B cell (primary cell): ENCODE data around the gene KIAA0825. TPM values are rescaled to one million over a fixed set of nuclear protein-coding genes. Genes with fewer than 3 reads are reported as not detected.

Experiments
- ATAC-seq: fragments of 200-7000 bp; cut with Tn5 transposase; one replicate; pipeline ENCODE4 v1.10.0; 2021; ENCODE audit warnings: low read depth, mild to moderate bottlenecking, moderate number of reproducible peaks, moderate library complexity
- CTCF ChIA-PET: fragments of 350-600 bp; sonication (Branson Sonifier 250); formaldehyde crosslinking; loops from one replicate; lab custom pipeline; 2021; ENCODE audit warnings: antibody characterized with exemption, inconsistent platforms; lab: Charles Lee
- POLR2A ChIA-PET: fragments of 350-600 bp; sonication (Branson Sonifier 250); formaldehyde crosslinking; loops from one replicate; lab custom pipeline; 2021; ENCODE audit warnings: antibody characterized with exemption; lab: Charles Lee
- DNase-seq: peaks from one replicate; pipeline ENCODE4 v3.0.0; 2013
- H2AFZ ChIP-seq: 2 replicates; pipeline ENCODE4 v1.6.1; 2012; ENCODE audit warnings: mild to moderate bottlenecking, low read depth, low read length; ENCODE audit not compliant: insufficient read depth, poor library complexity, severe bottlenecking
- H3K27ac ChIP-seq, 2 donors: 1 replicate in 1 of 2; 2 replicates in 1 of 2; pipeline ENCODE4 v1.5.1; 2012 to 2013; ENCODE audit warnings: low read length in 2 of 2, mild to moderate bottlenecking in 2 of 2, moderate library complexity in 1 of 2
- H3K27me3 ChIP-seq, 4 experiments: fragments of 200-600 bp in 1 of 4; sonication (generic) in 1 of 4; replicated peaks in 1 of 4; 1 replicate in 2 of 4; 2 replicates in 2 of 4; pipeline versions ENCODE4 v1.6.1 to v1.7.0; 2013 to 2016; ENCODE audit warnings: low read length in 3 of 4, mild to moderate bottlenecking in 2 of 4, mixed read lengths in 1 of 4, moderate library complexity in 1 of 4; ENCODE audit not compliant: insufficient read depth in 4 of 4, control insufficient read depth in 3 of 4; ENCODE audit errors: control extremely low read depth in 1 of 4
- H3K36me3 ChIP-seq, 2 experiments: replicated peaks in 1 of 2; 1 replicate in 1 of 2; 2 replicates in 1 of 2; pipeline versions ENCODE4 v1.6.1 to v1.7.1; 2013; ENCODE audit warnings: low read length in 1 of 2; ENCODE audit not compliant: insufficient read depth in 2 of 2, control insufficient read depth in 1 of 2; ENCODE audit errors: control extremely low read depth in 1 of 2, extremely low read depth in 1 of 2
- H3K4me1 ChIP-seq, 2 donors: fragments of 200-600 bp in 1 of 2; sonication (generic) in 1 of 2; 1 replicate in 1 of 2; 2 replicates in 1 of 2; pipeline versions ENCODE4 v1.5.1 to v1.6.1; 2013 to 2017; ENCODE audit warnings: low read length in 2 of 2; ENCODE audit not compliant: control insufficient read depth in 2 of 2, insufficient read depth in 2 of 2
- H3K4me2 ChIP-seq: replicated peaks from 2 replicates; pipeline ENCODE3; 2012; ENCODE audit warnings: mild to moderate bottlenecking, low read depth, low read length; ENCODE audit not compliant: poor library complexity, severe bottlenecking
- H3K4me3 ChIP-seq, 5 experiments: fragments of 200-600 bp in 1 of 5; sonication (generic) in 1 of 5; 1 replicate in 3 of 5; 2 replicates in 2 of 5; pipeline versions ENCODE4 v1.5.1 to v1.7.0; 2011 to 2016; ENCODE audit warnings: low read length in 4 of 5, mild to moderate bottlenecking in 4 of 5, low read depth in 2 of 5, control low read depth in 1 of 5, moderate library complexity in 1 of 5; ENCODE audit not compliant: insufficient read depth in 1 of 5; ENCODE audit errors: control extremely low read depth in 1 of 5, extremely low read depth in 1 of 5
- H3K79me2 ChIP-seq: fragments of 200-600 bp; sonication (generic); one replicate; pipeline ENCODE4 v1.6.0; 2016; ENCODE audit warnings: low read length; ENCODE audit not compliant: control insufficient read depth, insufficient read depth
- H3K9ac ChIP-seq: fragments of 200-600 bp; sonication (generic); 2 replicates; pipeline ENCODE4 v1.6.1; 2017; ENCODE audit warnings: mild to moderate bottlenecking, low read length, moderate library complexity
- H3K9me3 ChIP-seq, 3 donors: one replicate each; pipeline versions ENCODE4 v1.6.1 to v1.7.1; 2013; ENCODE audit warnings: low read length in 2 of 3; ENCODE audit not compliant: control insufficient read depth in 2 of 3, insufficient read depth in 1 of 3; ENCODE audit errors: control extremely low read depth in 1 of 3
- H4K20me1 ChIP-seq: 2 replicates; pipeline ENCODE4 v1.6.0; 2012; ENCODE audit warnings: mild to moderate bottlenecking, low read length; ENCODE audit not compliant: insufficient read depth, control insufficient read depth, poor library complexity, severe bottlenecking
- H3K27ac Mint-ChIP-seq: one replicate; pipeline ENCODE4 v1.8.0; 2021; ENCODE audit warnings: mixed read lengths
- H3K27me3 Mint-ChIP-seq: one replicate; pipeline ENCODE4 v1.8.0; 2021; ENCODE audit warnings: mixed read lengths
- H3K4me1 Mint-ChIP-seq: one replicate; pipeline ENCODE4 v1.8.0; 2021; ENCODE audit warnings: mixed read lengths
- H3K4me3 Mint-ChIP-seq: one replicate; pipeline ENCODE4 v1.8.0; 2021; ENCODE audit warnings: mixed read lengths
- H3K9me3 Mint-ChIP-seq: one replicate; pipeline ENCODE4 v1.8.0; 2022; ENCODE audit warnings: mixed read lengths; ENCODE audit not compliant: insufficient read depth
- CTCF ChIP-seq: fragments of 200-600 bp; IDR thresholded peaks from one replicate; pipeline ENCODE4 v1.8.0; 2022; ENCODE audit warnings: antibody characterized with exemption, mild to moderate bottlenecking
- EZH2 ChIP-seq: IDR thresholded peaks from 2 replicates; pipeline ENCODE4 v1.6.1; 2012; ENCODE audit warnings: borderline replicate concordance, low read depth, mild to moderate bottlenecking, moderate library complexity, low read length; ENCODE audit not compliant: insufficient read depth, poor library complexity, severe bottlenecking
- WGBS: methylation state at CpG from one replicate; pipeline ENCODE4 v1.1.5; 2013; ENCODE audit warnings: missing lambda C conversion rate; ENCODE audit not compliant: insufficient coverage; 5-methylcytosine and 5-hydroxymethylcytosine counted together
- intact Hi-C: fragments of 100-400 bp; cut with micrococcal nuclease; formaldehyde crosslinking; loops from one replicate; pipeline ENCODE4 v1.10.0; 2022
- polyA plus RNA-seq: library from polyadenylated mRNA; depleted of rRNA; stranded (reverse); fragments of >200 nt; gene quantifications from 2 replicates; pipeline ENCODE4 v1.2.3, GENCODE V29; 2012
- total RNA-seq, 2 donors: library from RNA; stranded (reverse); fragments of 120-200 nt in 1 of 2; gene quantifications; 1 replicate in 1 of 2; 2 replicates in 1 of 2; pipeline versions ENCODE4 v1.2.3 to v1.2.4, GENCODE V29; 2013 to 2022

KIAA0825 gene
- total and polyA plus RNA-seq, 2 donors (not counting 1 experiment from before 2014, with no cell fraction given): 0.43 to 2.7 TPM

GRCh38 chr5:94544875-94545547 is 73.4 kb downstream of the KIAA0825 start:
- no peak overlapping the region for H3K4me3 ChIP-seq
- no peaks in the 10 kb centered on the region for H3K27me3 Mint-ChIP-seq
- peaks cover 8% of the 10 kb centered on the region for H3K4me1 Mint-ChIP-seq
- no peaks in the 10 kb centered on the region for H3K9me3 Mint-ChIP-seq
- peaks cover 2 to 17% (median 12%) of the 10 kb centered on the region in 3 donors for H3K9me3 ChIP-seq
- H3K4me3 Mint-ChIP-seq: no peak overlapping the region
- H3K27ac Mint-ChIP-seq: no peak overlapping the region
- H2AFZ ChIP-seq: no peak overlapping the region
- 91% methylated on average over 5 of the region's 7 CpGs for WGBS
- CTCF ChIA-PET: no interaction called here
- intact Hi-C loops: no loop called here
- ATAC-seq: no peak
- POLR2A ChIA-PET: no interaction called here
- peak; percentile 3 for DNase-seq
- TF ChIP-seq CTCF: no peak
- no peak for TF ChIP-seq EZH2
- no peak overlapping the region for H3K27ac ChIP-seq
- no peaks in the 10 kb centered on the region for H3K79me2 ChIP-seq
- H3K27me3 ChIP-seq: no peaks in the 10 kb centered on the region
- peaks cover 4 to 5% of the 10 kb centered on the region in 2 donors for H3K4me1 ChIP-seq
- H4K20me1 ChIP-seq: no peaks in the 10 kb centered on the region
- H3K36me3 ChIP-seq: no peaks in the 10 kb centered on the region
- H3K4me2 ChIP-seq: no peak overlapping the region
- H3K9ac ChIP-seq: no peak overlapping the region

GRCh38 chr5:94544031-94544650 is 74.3 kb downstream of the KIAA0825 start:
- no peaks in the 10 kb centered on the region for H4K20me1 ChIP-seq
- H3K9ac ChIP-seq: no peak overlapping the region
- ATAC-seq: no peak
- no peaks in the 10 kb centered on the region for H3K79me2 ChIP-seq
- WGBS: no CpG with 5 or more reads among the region's 1 CpG
- Mint-ChIP-seq H3K27ac (no peak overlapping the region), H3K27me3 (no peaks in the 10 kb centered on the region), H3K4me3 (no peak overlapping the region), H3K9me3 (no peaks in the 10 kb centered on the region), H3K4me1 (peaks cover 8% of the 10 kb centered on the region)
- H2AFZ ChIP-seq: no peak overlapping the region
- H3K9me3 ChIP-seq: peaks cover 2 to 19% (median 8%) of the 10 kb centered on the region in 3 donors
- no peak for TF ChIP-seq CTCF
- TF ChIP-seq EZH2: no peak
- ChIA-PET CTCF (no interaction called here), POLR2A (no interaction called here)
- H3K4me1 ChIP-seq: peaks cover 4 to 5% of the 10 kb centered on the region in 2 donors
- H3K36me3 ChIP-seq: no peaks in the 10 kb centered on the region
- intact Hi-C loops: no loop called here
- DNase-seq: peak; percentile 7
- no peaks in the 10 kb centered on the region for H3K27me3 ChIP-seq
- no peak overlapping the region for H3K4me2 ChIP-seq
- H3K4me3 ChIP-seq: no peak overlapping the region
- no peak overlapping the region for H3K27ac ChIP-seq
